ENCODE results near the gene ARHGAP10.

ARHGAP10 gene

DNA sequence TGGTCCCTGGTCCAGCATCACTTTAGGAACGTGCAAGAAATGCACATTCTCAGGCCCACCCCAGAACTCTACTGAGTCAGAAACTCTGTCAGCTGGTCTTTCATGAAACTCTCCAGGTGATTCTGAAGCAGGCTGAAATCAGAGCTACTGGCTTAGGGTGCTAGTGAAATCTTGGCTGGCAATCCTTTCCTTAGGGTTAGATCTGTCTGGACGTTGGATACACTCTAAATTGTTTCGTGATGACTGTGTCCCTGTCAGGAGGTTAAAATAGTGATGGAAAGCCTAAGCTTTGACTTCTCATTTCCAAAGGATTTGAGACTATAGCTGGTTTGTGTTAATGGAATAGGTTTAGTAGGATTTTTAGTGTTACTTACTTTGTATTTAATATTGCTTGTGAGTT is 99.1 kb downstream of the ARHGAP10 start:
- no peak for DNase-seq (ENCODE audit: low read depth)
- TF ChIP-seq MYC (IDR thresholded peaks at IDR 0.05; ENCODE audit: low read depth, low read length) (no peak), MAX (IDR thresholded peaks at IDR 0.05; ENCODE audit: low read depth, low read length) (no peak), POLR2A (IDR thresholded peaks at IDR 0.05; ENCODE audit: extremely low read depth, insufficient read length) (no peak), CTCF (IDR thresholded peaks at IDR 0.05; ENCODE audit: low read depth, low read length) (no peak)

GRCh38 chr4:147831551-147832171 is 99.8 kb downstream of the ARHGAP10 start:
- no peak overlapping the region for H3K4me3 ChIP-seq (ENCODE audit: low read depth, low read length)
- TF ChIP-seq MAX (IDR thresholded peaks at IDR 0.05; ENCODE audit: low read depth, low read length) (no peak), POLR2A (IDR thresholded peaks at IDR 0.05; ENCODE audit: extremely low read depth, insufficient read length) (no peak), MYC (IDR thresholded peaks at IDR 0.05; ENCODE audit: low read depth, low read length) (no peak), CTCF (IDR thresholded peaks at IDR 0.05; ENCODE audit: low read depth, low read length) (no peak)
- peak; percentile 29 for DNase-seq (ENCODE audit: low read depth)

More for the DNA sequence above, 99.1 kb downstream of the ARHGAP10 start:
- no peak overlapping the region for H3K4me3 ChIP-seq (ENCODE audit: low read depth, low read length)

GRCh38 chr4:147833254-147833653 is 101.4 kb downstream of the ARHGAP10 start:
- no peak for TF ChIP-seq MAX (IDR thresholded peaks at IDR 0.05; ENCODE audit: low read depth, low read length)
- no peak for TF ChIP-seq CTCF (IDR thresholded peaks at IDR 0.05; ENCODE audit: low read depth, low read length)
- TF ChIP-seq MYC (IDR thresholded peaks at IDR 0.05; ENCODE audit: low read depth, low read length): no peak
- TF ChIP-seq POLR2A (IDR thresholded peaks at IDR 0.05; ENCODE audit: extremely low read depth, insufficient read length): no peak
- H3K4me3 ChIP-seq (ENCODE audit: low read depth, low read length): no peak overlapping the region
- no peak for DNase-seq (ENCODE audit: low read depth)

DNA sequence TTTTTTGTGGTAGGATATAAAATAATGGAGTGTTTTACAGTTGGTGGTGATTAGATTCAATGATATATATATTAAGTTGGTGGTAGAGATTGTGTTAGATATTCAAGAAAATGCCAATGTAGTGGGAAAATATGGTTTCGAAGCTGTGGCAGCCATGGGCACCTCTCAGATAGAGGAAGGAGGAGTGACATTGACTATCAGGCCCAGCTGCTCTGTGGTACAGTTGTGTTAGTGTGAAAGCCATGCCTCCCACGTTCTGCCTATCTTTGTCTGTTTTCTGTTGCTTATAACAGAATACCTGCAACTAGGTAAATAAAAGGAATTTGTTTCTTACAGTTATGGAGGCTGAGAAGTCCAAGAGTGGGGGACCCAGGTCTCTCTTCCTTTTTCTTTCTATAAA is 101.9 kb downstream of the ARHGAP10 start:
- TF ChIP-seq MAX (IDR thresholded peaks at IDR 0.05; ENCODE audit: low read depth, low read length) (no peak), MYC (IDR thresholded peaks at IDR 0.05; ENCODE audit: low read depth, low read length) (no peak), CTCF (IDR thresholded peaks at IDR 0.05; ENCODE audit: low read depth, low read length) (no peak), POLR2A (IDR thresholded peaks at IDR 0.05; ENCODE audit: extremely low read depth, insufficient read length) (no peak)
- DNase-seq (ENCODE audit: low read depth): no peak
- H3K4me3 ChIP-seq (ENCODE audit: low read depth, low read length): no peak overlapping the region

DNA sequence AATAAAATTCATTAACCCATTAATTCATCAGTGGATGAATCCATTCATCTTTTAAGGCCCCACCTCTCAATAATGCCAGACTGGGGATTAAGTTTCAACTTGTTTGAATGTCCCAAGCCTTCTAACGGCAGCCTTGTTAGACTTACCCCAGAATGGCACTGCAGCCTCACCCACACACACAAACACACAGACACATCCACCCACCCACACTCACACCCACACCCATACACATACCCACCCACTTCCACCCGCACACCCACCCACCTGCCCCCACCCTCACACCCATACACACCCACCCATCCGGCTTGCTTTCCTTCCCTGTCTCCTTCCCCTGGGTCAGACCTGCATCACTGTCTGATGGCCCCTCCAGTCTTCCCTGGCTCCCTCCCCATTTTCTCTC is 102.6 kb downstream of the ARHGAP10 start:
- TF ChIP-seq MAX (IDR thresholded peaks at IDR 0.05; ENCODE audit: low read depth, low read length): no peak
- H3K4me3 ChIP-seq (ENCODE audit: low read depth, low read length): no peak overlapping the region
- no peak for DNase-seq (ENCODE audit: low read depth)

DNA sequence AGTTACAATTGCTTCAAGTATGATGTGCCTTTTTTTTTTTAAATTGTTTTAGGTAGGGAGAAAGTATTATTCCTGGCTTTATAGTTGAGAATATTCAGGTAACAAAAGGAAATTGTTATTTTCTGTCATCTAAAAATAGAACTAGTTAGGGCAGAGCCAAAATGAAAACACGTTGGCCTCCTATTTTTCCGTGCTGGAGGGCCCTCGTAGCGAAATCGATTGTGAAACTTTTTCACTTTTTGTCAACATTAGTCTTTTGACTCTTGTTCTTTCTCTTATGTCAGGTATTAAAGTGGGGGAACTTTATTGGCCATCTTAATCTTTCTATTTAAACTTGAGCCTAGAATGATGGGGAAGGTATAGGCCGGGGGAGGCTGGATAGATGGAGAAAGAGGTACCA is 104.9 kb downstream of the ARHGAP10 start:
- H3K4me3 ChIP-seq (ENCODE audit: low read depth, low read length): no peak overlapping the region
- TF ChIP-seq POLR2A (IDR thresholded peaks at IDR 0.05; ENCODE audit: extremely low read depth, insufficient read length) (no peak), MAX (IDR thresholded peaks at IDR 0.05; ENCODE audit: low read depth, low read length) (no peak), CTCF (IDR thresholded peaks at IDR 0.05; ENCODE audit: low read depth, low read length) (no peak), MYC (IDR thresholded peaks at IDR 0.05; ENCODE audit: low read depth, low read length) (no peak)
- no peak for DNase-seq (ENCODE audit: low read depth)

Measured in NB4 (cell line).